Kidney (tissue), 14 donors: ENCODE results near the gene MAPRE3. TPM values are rescaled to one million over a fixed set of nuclear protein-coding genes. Genes with fewer than 3 reads are reported as not detected.
A peak's percentile ranks its signal among the peaks of the same experiment; 100 is the strongest.

ENCODE experiments used
- DNase-seq, 5 donors: peaks; one replicate each; pipeline ENCODE4 v3.0.0-alpha.2; 2013 to 2020
- FAIRE-seq: peaks from 2 replicates; lab custom pipeline; 2012; peaks lifted over from hg19 to GRCh38; lab: Jason Lieb, UNC
- H3K27ac ChIP-seq, 2 donors: one replicate each; pipeline ENCODE4 v1.7.0; 2013; ENCODE audit warnings: low read depth in 2 of 2, low read length in 2 of 2, inconsistent platforms in 1 of 2
- H3K27me3 ChIP-seq: one replicate; pipeline ENCODE4 v1.7.1; 2013; ENCODE audit warnings: low read length, inconsistent platforms; ENCODE audit not compliant: control insufficient read depth, insufficient read depth
- H3K36me3 ChIP-seq, 3 donors: one replicate each; pipeline versions ENCODE4 v1.7.0 to v1.7.1; 2013; ENCODE audit warnings: low read length in 3 of 3, control low read depth in 1 of 3, inconsistent platforms in 1 of 3; ENCODE audit not compliant: insufficient read depth in 3 of 3, control insufficient read depth in 2 of 3
- H3K4me1 ChIP-seq, 3 donors: one replicate each; pipeline versions ENCODE4 v1.7.0 to v1.7.1; 2013; ENCODE audit warnings: low read length in 3 of 3, inconsistent platforms in 1 of 3, low read depth in 1 of 3; ENCODE audit not compliant: control insufficient read depth in 2 of 3, insufficient read depth in 2 of 3
- H3K4me3 ChIP-seq, 3 donors: one replicate each; pipeline versions ENCODE4 v1.7.0 to v1.8.1; 2013; ENCODE audit warnings: low read length in 3 of 3, control low read depth in 1 of 3, inconsistent platforms in 1 of 3
- H3K9ac ChIP-seq, 3 donors: one replicate each; pipeline versions ENCODE4 v1.7.0 to v1.7.1; 2013; ENCODE audit warnings: low read length in 3 of 3, control low read depth in 1 of 3, inconsistent platforms in 1 of 3
- H3K9me3 ChIP-seq, 3 donors: one replicate each; pipeline versions ENCODE4 v1.7.0 to v1.7.1; 2013; ENCODE audit warnings: low read length in 3 of 3, control low read depth in 1 of 3, inconsistent platforms in 1 of 3; ENCODE audit not compliant: control insufficient read depth in 2 of 3, insufficient read depth in 1 of 3
- CTCF ChIP-seq: IDR thresholded peaks from 3 replicates; pipeline ENCODE4 v1.5.1; 2012; ENCODE audit warnings: mild to moderate bottlenecking, moderate library complexity, borderline replicate concordance; ENCODE audit not compliant: insufficient read depth; ENCODE audit errors: extremely low read depth
- intact Hi-C: fragments of 100-400 bp; cut with DNase I; formaldehyde crosslinking; loops from one replicate; pipeline ENCODE4 v1.11.1; 2022
- polyA plus RNA-seq: library from polyadenylated mRNA; stranded (reverse); fragments of 350-450 nt; fragmentation: Illumina TruSeq; extraction: RNeasy Lipid Tissue Mini Kit (QIAGEN cat#74804); gene quantifications from one replicate; pipeline ENCODE4 v1.2.3, GENCODE V29; 2014; ENCODE audit warnings: low read depth, low replicate concordance; ENCODE audit not compliant: insufficient read depth
- total RNA-seq: library from RNA; stranded (reverse); fragmentation: NEBNext Ultra II Directional; extraction: Animal tissue kit (Norgen Biotek cat#: 25700); gene quantifications from one replicate; pipeline ENCODE4 v1.2.1, GENCODE V29; 2021
- donor health status: control.
- donor health status: control.
- donor health status: control.
- donor health status: control.
- donor health status: control.
- donor health status: DM: yes; HTN: yes; CAD: no.
- donor health status: Normal renal cell carcinoma (clear cell type).

MAPRE3 gene
- total and polyA plus RNA-seq, 2 donors from 2014 or later: 17.9 to 49.6 TPM

DNA sequence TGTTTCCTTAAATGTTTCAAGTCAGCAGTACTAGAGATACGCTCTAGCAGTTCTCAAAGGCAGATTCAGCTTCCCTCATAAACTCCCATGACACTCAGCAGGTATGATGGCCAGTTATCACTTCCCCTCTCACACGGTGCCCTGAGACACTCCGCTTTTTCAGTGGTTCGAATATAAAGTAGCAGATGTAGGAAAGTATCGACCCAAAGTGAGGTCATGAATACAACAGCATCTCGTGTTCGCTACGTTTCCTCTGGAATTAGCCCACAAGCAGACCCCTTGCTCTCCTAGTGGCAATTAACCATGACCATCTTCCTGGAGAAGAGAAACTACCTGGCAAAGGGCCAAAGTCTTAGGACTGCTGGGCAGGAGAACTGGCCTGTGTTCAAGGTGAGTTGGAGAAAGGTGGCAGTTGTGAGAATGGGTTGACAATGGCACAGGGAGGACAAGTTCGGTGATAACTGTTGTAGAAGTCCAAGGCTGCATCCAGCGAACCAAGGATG, 71.8 kb downstream of the MAPRE3 start:
- Histone ChIP-seq H3K9me3 (no peaks in the 10 kb centered on the region), H3K27me3 (no peaks in the 10 kb centered on the region), H3K36me3 (peaks cover 0 to 29% (median 25%) of the 10 kb centered on the region in 3 donors), H3K9ac (no peak overlapping the region), H3K27ac (peak overlapping the region in 1 of 2 donors; percentile 41), H3K4me1 (peaks cover 2 to 11% (median 7%) of the 10 kb centered on the region in 3 donors), H3K4me3 (peak overlapping the region in 1 of 3 donors; percentile 13)
- DNase-seq (peak in 2 of 5 donors; percentile 62 to 67), FAIRE-seq (no peak)
- no peak for TF ChIP-seq CTCF
- intact Hi-C loops: no loop called here

DNA sequence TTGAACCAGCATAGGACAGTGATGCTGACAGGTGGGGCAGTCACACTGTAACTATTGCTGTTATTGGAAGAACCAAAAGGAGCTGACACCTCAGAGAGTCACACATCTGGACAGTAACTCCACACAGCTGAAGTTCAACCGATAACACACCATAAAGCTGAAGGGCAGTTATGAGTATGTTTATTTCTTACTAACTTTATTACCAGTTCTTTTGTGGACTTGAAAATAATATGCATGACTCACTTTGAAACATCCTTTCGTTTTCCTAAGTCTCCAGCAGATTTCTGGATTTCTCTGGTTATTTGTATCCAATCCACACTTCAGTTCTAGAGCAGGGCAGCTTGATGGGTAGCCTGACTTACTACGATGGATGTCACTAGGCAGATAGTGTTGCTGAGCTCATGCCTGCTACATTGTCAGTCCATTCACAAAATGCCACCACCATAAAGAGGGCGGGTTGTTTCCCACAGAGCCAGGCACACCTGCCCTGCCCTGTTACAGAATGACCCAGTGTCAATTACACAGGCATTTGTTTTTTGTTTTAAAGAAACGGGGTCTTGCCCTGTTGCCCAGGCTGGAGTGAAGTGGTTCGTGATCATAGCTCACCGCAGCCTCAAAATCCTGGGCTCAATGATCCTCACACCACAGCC, 72.7 kb downstream of the MAPRE3 start:
- Histone ChIP-seq H3K27ac (no peak overlapping the region), H3K4me1 (peaks cover 2 to 11% (median 7%) of the 10 kb centered on the region in 3 donors), H3K9me3 (no peaks in the 10 kb centered on the region), H3K4me3 (no peak overlapping the region), H3K9ac (no peak overlapping the region), H3K27me3 (no peaks in the 10 kb centered on the region), H3K36me3 (peaks cover 0 to 20% (median 17%) of the 10 kb centered on the region in 3 donors)
- FAIRE-seq (no peak), DNase-seq (no peak)
- intact Hi-C loops: no loop called here
- no peak for TF ChIP-seq CTCF

- no peak for TF ChIP-seq CTCF
- H3K9ac ChIP-seq: peak overlapping the region; percentile 65 to 93 (median 88)
- H3K4me1 ChIP-seq: peaks cover 2 to 14% (median 2%) of the 10 kb centered on the region in 3 donors
- FAIRE-seq (no peak), DNase-seq (peak in 2 of 5 donors; percentile 76 to 89)
- H3K36me3 ChIP-seq: peaks cover 0 to 12% (median 0%) of the 10 kb centered on the region in 3 donors
- intact Hi-C loops: no loop called here
- H3K27ac ChIP-seq: peak overlapping the region; percentile 83 to 97
- H3K9me3 ChIP-seq: no peaks in the 10 kb centered on the region
- peak overlapping the region; percentile 87 to 95 (median 90) for H3K4me3 ChIP-seq
- no peaks in the 10 kb centered on the region for H3K27me3 ChIP-seq
These were observed 79.2 kb downstream of the MAPRE3 start for GRCh38 chr2:27049422-27050280.
